ENCODE results near the gene LOX. TPM values are rescaled to one million over a fixed set of nuclear protein-coding genes. Genes with fewer than 3 reads are reported as not detected.

The LOX gene
- total RNA-seq, 2 experiments from 2014 or later: not detected

GRCh38 chr5:122040636-122041302 lies 37.3 kb downstream of the LOX start:
- Mint-ChIP-seq H3K9me3 (peaks cover 10% of the 10 kb centered on the region), H3K36me3 (ENCODE audit: low read depth) (peaks cover 26% of the 10 kb centered on the region), H3K4me1 (ENCODE audit: low read depth) (no peaks in the 10 kb centered on the region), H3K4me3 (no peak overlapping the region), H3K27ac (no peak overlapping the region), H3K27me3 (no peaks in the 10 kb centered on the region)
- DNase-seq (no peak), ATAC-seq (no peak)
- TF ChIP-seq CTCF (IDR thresholded peaks at IDR 0.05): no peak
- intact Hi-C loops (cut with micrococcal nuclease): no loop called here
- ChIA-PET CTCF (interaction anchor here (1.0 to 1.1 kb wide), 2 partner anchors 35 to 80 kb away, joined by 3 read pairs; no protein-coding TSS in a partner anchor), POLR2A (no interaction called here)

GRCh38 chr5:122036326-122036725 lies 41.7 kb downstream of the LOX start:
- TF ChIP-seq CTCF (IDR thresholded peaks at IDR 0.05): no peak

GRCh38 chr5:122035913-122036312 lies 42.1 kb downstream of the LOX start:
- DNase-seq (no peak), ATAC-seq (no peak)
- H3K27ac Mint-ChIP-seq: no peak overlapping the region
- no peaks in the 10 kb centered on the region for H3K27me3 Mint-ChIP-seq
- ChIA-PET POLR2A (no interaction called here), CTCF (no interaction called here)
- no peaks in the 10 kb centered on the region for H3K9me3 Mint-ChIP-seq
- H3K4me1 Mint-ChIP-seq (ENCODE audit: low read depth): no peaks in the 10 kb centered on the region
- H3K36me3 Mint-ChIP-seq (ENCODE audit: low read depth): peaks cover 29% of the 10 kb centered on the region
- H3K4me3 Mint-ChIP-seq: no peak overlapping the region
- TF ChIP-seq CTCF (IDR thresholded peaks at IDR 0.05): no peak
- intact Hi-C loops (cut with micrococcal nuclease): no loop called here

More at GRCh38 chr5:122036326-122036725, 41.7 kb downstream of the LOX start:
- H3K4me3 Mint-ChIP-seq: no peak overlapping the region
- H3K36me3 Mint-ChIP-seq (ENCODE audit: low read depth): peaks cover 25% of the 10 kb centered on the region
- no peaks in the 10 kb centered on the region for H3K9me3 Mint-ChIP-seq
- ChIA-PET CTCF (no interaction called here), POLR2A (no interaction called here)
- H3K27ac Mint-ChIP-seq: no peak overlapping the region
- DNase-seq (no peak), ATAC-seq (no peak)
- intact Hi-C loops (cut with micrococcal nuclease): no loop called here
- no peaks in the 10 kb centered on the region for H3K27me3 Mint-ChIP-seq
- no peaks in the 10 kb centered on the region for H3K4me1 Mint-ChIP-seq (ENCODE audit: low read depth)

- H3K4me1 Mint-ChIP-seq (ENCODE audit: low read depth): no peaks in the 10 kb centered on the region
- H3K27me3 Mint-ChIP-seq: no peaks in the 10 kb centered on the region
- H3K36me3 Mint-ChIP-seq (ENCODE audit: low read depth): peaks cover 46% of the 10 kb centered on the region
- no peak overlapping the region for H3K4me3 Mint-ChIP-seq
- CTCF ChIA-PET: no interaction called here
- no peak overlapping the region for H3K27ac Mint-ChIP-seq
- intact Hi-C loops (cut with micrococcal nuclease): no loop called here
- POLR2A ChIA-PET: no interaction called here
- no peak for TF ChIP-seq CTCF (IDR thresholded peaks at IDR 0.05)
- no peak for ATAC-seq
- no peaks in the 10 kb centered on the region for H3K9me3 Mint-ChIP-seq
- no peak for DNase-seq
These were observed 46.2 kb downstream of the LOX start for GRCh38 chr5:122031836-122032235.

- H3K27me3 Mint-ChIP-seq: no peaks in the 10 kb centered on the region
- H3K9me3 Mint-ChIP-seq: no peaks in the 10 kb centered on the region
- ATAC-seq: no peak
- no peaks in the 10 kb centered on the region for H3K4me1 Mint-ChIP-seq (ENCODE audit: low read depth)
- no peak for DNase-seq
- CTCF ChIA-PET: no interaction called here
- no peak overlapping the region for H3K4me3 Mint-ChIP-seq
- intact Hi-C loops (cut with micrococcal nuclease): no loop called here
- H3K27ac Mint-ChIP-seq: no peak overlapping the region
- TF ChIP-seq CTCF (IDR thresholded peaks at IDR 0.05): no peak
- H3K36me3 Mint-ChIP-seq (ENCODE audit: low read depth): peaks cover 41% of the 10 kb centered on the region
- POLR2A ChIA-PET: no interaction called here
These were observed 47.8 kb downstream of the LOX start for GRCh38 chr5:122030251-122030650.

All from activated CD8-positive, alpha-beta T cell treated with anti-CD3 and anti-CD28 coated beads for 36 hours (primary cell).